HG03457 (cell line): ENCODE measurements around the gene TRIM65.

ENCODE experiments used
- ATAC-seq: cut with Tn5 transposase; IDR thresholded peaks from one replicate; pipeline ENCODE4 v1.9.1; 2021; ENCODE audit warnings: moderate number of reproducible peaks; ENCODE audit not compliant: unreplicated experiment

The TRIM65 gene

GRCh38 chr17:75839942-75840798 lies 56.6 kb downstream of the TRIM65 start:
- no peak for ATAC-seq
